GM18858 (cell line): Measurements from ENCODE around the gene GOLGA6L4.
"Not testable (repeated sequence)": the region's sequence is repeated elsewhere in the genome, so short reads cannot be mapped to it uniquely, and the experiment has no call there.

Experiments
- ATAC-seq: cut with Tn5 transposase; IDR thresholded peaks from one replicate; pipeline ENCODE4 v1.9.1; 2021; ENCODE audit not compliant: unreplicated experiment

Gene GOLGA6L4, protein sequence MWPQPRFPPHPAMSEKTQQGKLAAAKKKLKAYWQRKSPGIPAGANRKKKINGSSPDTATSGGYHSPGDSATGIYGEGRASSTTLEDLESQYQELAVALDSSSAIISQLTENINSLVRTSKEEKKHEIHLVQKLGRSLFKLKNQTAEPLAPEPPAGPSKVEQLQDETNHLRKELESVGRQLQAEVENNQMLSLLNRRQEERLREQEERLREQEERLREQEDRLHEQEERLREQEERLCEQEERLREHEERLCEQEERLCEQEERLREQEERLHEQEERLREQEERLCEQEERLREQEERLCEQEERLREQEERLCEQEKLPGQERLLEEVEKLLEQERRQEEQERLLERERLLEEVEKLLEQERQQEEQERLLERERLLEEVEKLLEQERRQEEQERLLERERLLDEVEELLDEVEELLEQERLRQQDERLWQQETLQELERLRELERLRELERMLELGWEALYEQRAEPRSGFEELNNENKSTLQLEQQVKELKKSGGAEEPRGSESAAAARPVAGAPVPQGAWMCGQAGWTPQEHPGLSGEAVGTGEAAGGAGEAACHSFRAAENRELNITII

DNA sequence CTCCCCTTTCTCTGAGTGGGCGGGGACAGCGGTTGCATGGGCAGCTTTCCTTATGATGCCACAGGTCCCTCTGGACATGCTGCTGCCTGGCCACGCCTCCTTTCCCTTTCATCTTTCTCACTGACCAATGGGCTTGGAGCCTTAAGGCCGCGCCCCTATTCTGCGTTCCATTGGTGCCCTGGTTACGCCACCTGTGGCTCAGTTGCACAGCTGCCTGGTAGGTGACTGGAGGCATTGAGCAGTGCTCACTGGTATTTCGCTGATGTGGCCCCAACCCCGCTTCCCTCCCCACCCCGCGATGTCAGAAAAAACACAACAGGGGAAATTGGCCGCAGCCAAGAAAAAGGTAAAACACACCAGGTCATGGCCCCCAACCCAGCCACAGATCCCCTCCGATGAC lies at the start of gene GOLGA6L4:
Gene GOLGA6L4, plus strand, starts transcription at position 201 of the 400 bp plus-strand sequence. Its CDS starts 62 bp downstream, at position 263.
- not testable (repeated sequence) for ATAC-seq

DNA sequence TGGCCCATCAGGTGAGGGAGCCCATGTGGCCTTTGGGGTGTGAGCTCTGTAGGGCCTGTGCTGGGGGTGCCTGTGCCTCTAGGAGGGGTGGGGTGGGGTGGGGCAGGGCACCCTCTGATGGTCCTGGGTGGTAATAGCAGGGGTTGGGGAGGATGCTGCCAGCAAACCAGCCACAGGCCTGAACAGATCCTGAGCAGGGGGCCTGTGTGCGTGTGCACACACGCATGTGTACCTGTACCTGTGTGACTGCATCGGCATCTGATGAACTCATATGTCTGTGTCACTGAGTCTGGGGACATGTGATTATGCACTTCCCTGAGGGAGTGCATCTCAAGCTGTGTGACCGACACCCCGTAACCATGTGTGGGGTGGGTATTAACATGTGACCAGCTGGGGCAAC lies 42.6 kb upstream of the GOLGA6L4 start:
- not testable (repeated sequence) for ATAC-seq

DNA sequence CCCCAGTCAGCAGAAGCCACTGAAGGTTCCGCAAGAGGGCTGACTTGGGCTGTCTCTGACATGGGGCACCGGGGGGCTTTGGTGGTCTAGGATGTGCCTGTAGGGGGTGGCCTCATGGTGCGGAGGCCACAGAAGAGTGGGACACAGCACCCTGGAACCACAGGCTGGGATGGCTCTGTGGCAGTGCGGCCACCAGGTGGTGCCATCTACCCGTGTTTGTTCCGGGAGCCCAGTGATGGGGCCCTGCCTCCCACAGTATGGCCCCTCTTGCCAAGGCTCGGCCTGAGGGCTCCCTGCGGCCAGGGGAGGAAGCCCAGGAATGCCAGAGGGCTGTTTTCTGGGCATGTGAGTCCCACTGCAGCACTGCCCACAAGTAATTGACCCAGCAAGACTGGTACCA lies 40.0 kb upstream of the GOLGA6L4 start:
- peak; percentile 69 for ATAC-seq

DNA sequence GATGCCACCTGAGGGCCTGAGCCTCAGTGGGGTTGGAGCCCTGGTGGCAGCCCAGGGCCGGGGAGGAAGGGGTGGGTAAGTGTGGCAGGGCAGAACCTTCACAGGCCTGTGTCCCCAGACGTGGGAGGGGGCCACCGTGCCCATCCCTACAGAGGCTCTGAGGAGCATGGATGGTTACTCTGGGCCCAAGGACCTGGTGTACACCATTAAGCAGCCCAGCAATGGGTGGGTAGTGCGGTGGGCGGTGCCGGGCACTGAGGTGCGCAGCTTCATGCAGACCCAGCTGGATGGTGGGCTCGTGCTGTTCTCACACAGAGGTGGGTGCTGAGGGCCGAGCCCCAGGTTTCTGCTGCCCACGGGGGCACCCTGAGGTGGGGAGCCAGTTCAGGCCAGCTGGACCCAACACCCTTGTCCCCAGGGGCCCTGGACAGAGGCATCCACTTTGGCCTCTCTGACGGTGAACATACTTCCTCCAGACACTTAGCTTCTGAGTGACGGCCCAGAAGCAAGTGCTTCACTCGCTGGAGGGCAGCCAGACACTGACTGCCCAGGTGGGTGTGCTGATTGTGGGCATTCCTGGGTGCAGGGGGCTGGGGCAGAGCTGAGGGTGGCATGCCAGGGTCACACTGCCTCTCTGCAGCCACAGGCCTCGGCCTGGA lies 38.9 kb upstream of the GOLGA6L4 start:
- not testable (repeated sequence) for ATAC-seq

DNA sequence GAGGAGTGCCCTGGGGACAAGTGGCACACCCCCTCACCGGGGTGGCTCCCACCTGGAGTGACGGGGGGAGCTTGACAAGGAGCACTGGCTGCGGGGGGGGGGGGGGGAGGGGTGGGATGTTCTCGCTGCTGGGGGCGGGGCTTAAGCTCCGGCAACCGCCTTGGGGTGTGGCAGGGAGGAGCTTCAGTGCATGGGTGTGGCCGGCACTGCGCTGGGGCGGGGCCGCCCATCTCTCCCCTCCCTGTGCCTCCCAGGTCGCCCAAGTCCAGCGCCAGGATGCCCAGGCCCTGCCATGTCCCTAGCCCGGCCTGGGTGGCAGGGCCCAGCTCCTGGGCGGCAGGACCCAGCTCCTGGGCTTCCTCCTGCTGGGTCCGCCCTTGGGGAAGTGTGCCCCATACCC lies 35.7 kb upstream of the GOLGA6L4 start:
- not testable (repeated sequence) for ATAC-seq

DNA sequence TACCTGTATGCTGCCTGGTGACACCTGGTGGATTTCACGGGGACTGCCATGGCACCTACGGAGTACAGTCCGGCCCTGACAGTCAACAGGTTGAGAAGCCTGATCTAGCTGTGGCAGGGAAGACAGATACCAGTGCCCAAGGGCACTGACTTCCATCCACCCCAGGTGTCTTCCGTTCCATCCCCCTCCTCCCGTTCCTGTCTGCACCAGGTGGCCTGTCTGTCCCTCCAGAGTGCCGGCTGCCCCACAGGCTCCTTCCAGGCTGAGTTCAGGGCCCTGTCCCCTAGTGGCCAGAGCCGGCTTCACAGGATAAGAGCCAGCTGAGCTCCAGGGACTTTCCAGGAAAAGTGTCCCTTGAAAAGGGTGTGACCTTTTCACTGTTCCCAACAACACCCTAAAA lies 10.9 kb downstream of the GOLGA6L4 start:
- ATAC-seq = not testable (repeated sequence)
